Measurements from ENCODE around the gene ADGRF4.

DNA sequence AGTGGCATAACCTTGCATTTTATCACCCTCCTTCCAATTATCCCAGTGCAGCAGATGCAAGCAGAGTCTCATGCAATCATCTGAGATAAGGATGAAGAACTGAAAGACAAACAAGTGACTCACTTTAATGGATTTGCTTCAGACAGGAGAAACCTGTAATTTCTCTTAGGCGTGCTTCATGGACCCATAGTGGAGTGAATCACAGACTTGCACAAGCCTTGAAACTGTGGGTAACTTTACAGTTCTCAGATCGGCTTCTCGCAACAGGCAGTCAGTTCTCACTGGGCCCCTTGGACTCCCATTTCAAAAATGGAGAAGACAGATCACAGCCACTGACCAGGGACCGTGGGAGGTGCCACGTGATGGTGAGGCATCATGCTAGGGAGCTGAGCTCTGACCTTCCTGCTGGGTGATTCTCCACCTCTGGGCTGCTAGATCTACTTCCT is at the start of gene ADGRF4:
- TF ChIP-seq, protein P1, sequence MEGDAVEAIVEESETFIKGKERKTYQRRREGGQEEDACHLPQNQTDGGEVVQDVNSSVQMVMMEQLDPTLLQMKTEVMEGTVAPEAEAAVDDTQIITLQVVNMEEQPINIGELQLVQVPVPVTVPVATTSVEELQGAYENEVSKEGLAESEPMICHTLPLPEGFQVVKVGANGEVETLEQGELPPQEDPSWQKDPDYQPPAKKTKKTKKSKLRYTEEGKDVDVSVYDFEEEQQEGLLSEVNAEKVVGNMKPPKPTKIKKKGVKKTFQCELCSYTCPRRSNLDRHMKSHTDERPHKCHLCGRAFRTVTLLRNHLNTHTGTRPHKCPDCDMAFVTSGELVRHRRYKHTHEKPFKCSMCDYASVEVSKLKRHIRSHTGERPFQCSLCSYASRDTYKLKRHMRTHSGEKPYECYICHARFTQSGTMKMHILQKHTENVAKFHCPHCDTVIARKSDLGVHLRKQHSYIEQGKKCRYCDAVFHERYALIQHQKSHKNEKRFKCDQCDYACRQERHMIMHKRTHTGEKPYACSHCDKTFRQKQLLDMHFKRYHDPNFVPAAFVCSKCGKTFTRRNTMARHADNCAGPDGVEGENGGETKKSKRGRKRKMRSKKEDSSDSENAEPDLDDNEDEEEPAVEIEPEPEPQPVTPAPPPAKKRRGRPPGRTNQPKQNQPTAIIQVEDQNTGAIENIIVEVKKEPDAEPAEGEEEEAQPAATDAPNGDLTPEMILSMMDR (IDR thresholded peaks at IDR 0.05) = no peak
- no peak for TF ChIP-seq POLR2A (IDR thresholded peaks at IDR 0.05)
